ENCODE data around the gene ST3GAL4.
A peak's percentile ranks its signal among the peaks of the same experiment; 100 is the strongest.

Gene ST3GAL4

GRCh38 chr11:126317432-126317755 is 38.1 kb upstream of the ST3GAL4 start:
- no peak for TF ChIP-seq CTCF (conservative IDR thresholded peaks at IDR 0.05; ENCODE audit: low read length)
- TF ChIP-seq EZH2phosphoT487 (IDR thresholded peaks at IDR 0.05; ENCODE audit: borderline replicate concordance), result no peak
- H3F3A ChIP-seq (ENCODE audit: low read depth), result peaks cover 23% of the 10 kb centered on the region; the same call in 1 of the 2 replicates
- H3K9me2 ChIP-seq (replicated peaks; ENCODE audit: low read depth, low read length), result no peaks in the 10 kb centered on the region
- no peaks in the 10 kb centered on the region for H3K27me3 ChIP-seq (ENCODE audit: insufficient read depth, low read length, poor library complexity, severe bottlenecking)
- no peaks in the 10 kb centered on the region for H4K20me1 ChIP-seq (ENCODE audit: insufficient read depth, low read length, poor library complexity, severe bottlenecking)
- H2AFZ ChIP-seq (ENCODE audit: low read length), result no peak overlapping the region
- H3K4me1 ChIP-seq (ENCODE audit: insufficient read depth, low read length, poor library complexity, severe bottlenecking), result peaks cover 41% of the 10 kb centered on the region
- H3K36me3 ChIP-seq (ENCODE audit: insufficient read depth, low read length), result peaks cover 8% of the 10 kb centered on the region
- H3K79me2 ChIP-seq (ENCODE audit: insufficient read depth, low read length), result peaks cover 54% of the 10 kb centered on the region
- peak overlapping the region; percentile 90 for H3K4me2 ChIP-seq (ENCODE audit: low read depth, low read length, poor library complexity, severe bottlenecking)
- H3K4me3 ChIP-seq (ENCODE audit: low read length, poor library complexity, severe bottlenecking), result peak overlapping the region; percentile 69
- H3K9me3 ChIP-seq (ENCODE audit: insufficient read depth, low read depth, low read length), result no peaks in the 10 kb centered on the region
- H3K9ac ChIP-seq (ENCODE audit: low read depth, low read length, poor library complexity, severe bottlenecking), result peak overlapping the region; percentile 89

GRCh38 chr11:126317756-126318573 is 37.5 kb upstream of the ST3GAL4 start:
- H4K20me1 ChIP-seq (ENCODE audit: insufficient read depth, low read length, poor library complexity, severe bottlenecking), result no peaks in the 10 kb centered on the region
- H3K36me3 ChIP-seq (ENCODE audit: insufficient read depth, low read length), result peaks cover 8% of the 10 kb centered on the region
- H3K9me2 ChIP-seq (replicated peaks; ENCODE audit: low read depth, low read length), result no peaks in the 10 kb centered on the region
- H3F3A ChIP-seq (ENCODE audit: low read depth), result peaks cover 23% of the 10 kb centered on the region; the same call in 1 of the 2 replicates
- no peaks in the 10 kb centered on the region for H3K9me3 ChIP-seq (ENCODE audit: insufficient read depth, low read depth, low read length)
- peak overlapping the region; percentile 69 for H3K4me3 ChIP-seq (ENCODE audit: low read length, poor library complexity, severe bottlenecking)
- H2AFZ ChIP-seq (ENCODE audit: low read length), result no peak overlapping the region
- H3K9ac ChIP-seq (ENCODE audit: low read depth, low read length, poor library complexity, severe bottlenecking), result peak overlapping the region; percentile 89
- H3K27me3 ChIP-seq (ENCODE audit: insufficient read depth, low read length, poor library complexity, severe bottlenecking), result no peaks in the 10 kb centered on the region
- peaks cover 38% of the 10 kb centered on the region for H3K4me1 ChIP-seq (ENCODE audit: insufficient read depth, low read length, poor library complexity, severe bottlenecking)
- H3K4me2 ChIP-seq (ENCODE audit: low read depth, low read length, poor library complexity, severe bottlenecking), result peak overlapping the region; percentile 90
- peaks cover 51% of the 10 kb centered on the region for H3K79me2 ChIP-seq (ENCODE audit: insufficient read depth, low read length)
- TF ChIP-seq CTCF (conservative IDR thresholded peaks at IDR 0.05; ENCODE audit: low read length) (no peak), EZH2phosphoT487 (IDR thresholded peaks at IDR 0.05; ENCODE audit: borderline replicate concordance) (no peak)

- H3K4me1 ChIP-seq (ENCODE audit: insufficient read depth, low read length, poor library complexity, severe bottlenecking), result peaks cover 35% of the 10 kb centered on the region
- H3K9me2 ChIP-seq (replicated peaks; ENCODE audit: low read depth, low read length), result no peaks in the 10 kb centered on the region
- peak overlapping the region; percentile 89 for H3K9ac ChIP-seq (ENCODE audit: low read depth, low read length, poor library complexity, severe bottlenecking)
- no peaks in the 10 kb centered on the region for H4K20me1 ChIP-seq (ENCODE audit: insufficient read depth, low read length, poor library complexity, severe bottlenecking)
- H2AFZ ChIP-seq (ENCODE audit: low read length), result no peak overlapping the region
- peaks cover 23% of the 10 kb centered on the region; the same call in 1 of the 2 replicates for H3F3A ChIP-seq (ENCODE audit: low read depth)
- peaks cover 43% of the 10 kb centered on the region for H3K79me2 ChIP-seq (ENCODE audit: insufficient read depth, low read length)
- no peaks in the 10 kb centered on the region for H3K9me3 ChIP-seq (ENCODE audit: insufficient read depth, low read depth, low read length)
- H3K36me3 ChIP-seq (ENCODE audit: insufficient read depth, low read length), result peaks cover 8% of the 10 kb centered on the region
- no peaks in the 10 kb centered on the region for H3K27me3 ChIP-seq (ENCODE audit: insufficient read depth, low read length, poor library complexity, severe bottlenecking)
- peak overlapping the region; percentile 69 for H3K4me3 ChIP-seq (ENCODE audit: low read length, poor library complexity, severe bottlenecking)
- peak overlapping the region; percentile 90 for H3K4me2 ChIP-seq (ENCODE audit: low read depth, low read length, poor library complexity, severe bottlenecking)
- TF ChIP-seq EZH2phosphoT487 (IDR thresholded peaks at IDR 0.05; ENCODE audit: borderline replicate concordance) (no peak), CTCF (conservative IDR thresholded peaks at IDR 0.05; ENCODE audit: low read length) (no peak)
These were observed 36.7 kb upstream of the ST3GAL4 start for GRCh38 chr11:126318574-126319373.
